Measurements from ENCODE around the gene STAM2.

- TF ChIP-seq TCF12 (IDR thresholded peaks at IDR 0.05; ENCODE audit: low read depth) (no peak), RAD21 (IDR thresholded peaks at IDR 0.05; ENCODE audit: low read depth) (no peak), MAX (IDR thresholded peaks at IDR 0.05) (no peak), TAF1 (IDR thresholded peaks at IDR 0.05; ENCODE audit: low read depth) (no peak), NFIC (IDR thresholded peaks at IDR 0.05) (no peak), EP300 (IDR thresholded peaks at IDR 0.05; ENCODE audit: borderline replicate concordance) (no peak), REST (IDR thresholded peaks at IDR 0.05; ENCODE audit: low read depth) (no peak), CEBPB (IDR thresholded peaks at IDR 0.05) (no peak), USF1 (IDR thresholded peaks at IDR 0.05) (no peak)
Observed at GRCh38 chr2:152219077-152219828, 43.7 kb upstream of the STAM2 start.
